ENCODE data around the gene LMO2. TPM values are rescaled to one million over a fixed set of nuclear protein-coding genes. Genes with fewer than 3 reads are reported as not detected.

The LMO2 gene
- total and polyA plus RNA-seq, 2 donors (not counting 3 experiments of a cell fraction or from before 2014, with no cell fraction given): 60.4 to 66.8 TPM

GRCh38 chr11:33912405-33913361 lies 20.8 kb upstream of the LMO2 start:
- FAIRE-seq: no peak

More at GRCh38 chr11:33912405-33913361, 20.8 kb upstream of the LMO2 start:
- H4K20me1 ChIP-seq (replicated peaks; ENCODE audit: control insufficient read depth, extremely low read depth, insufficient read depth, low read length): no peaks in the 10 kb centered on the region
- dilution Hi-C loops (cut with MboI; ENCODE audit: extremely low pct_ligation_motif_present, low sequenced_read_pairs): no loop called here
- H3K79me2 ChIP-seq (ENCODE audit: control insufficient read depth, insufficient read depth, low read length): no peaks in the 10 kb centered on the region
- BruUV-seq (replicated peaks): no TSS peak
- H2AFZ ChIP-seq (ENCODE audit: low read depth, low read length): no peak overlapping the region
- ChIA-PET POLR2A (no interaction called here), CTCF (interaction anchor here (0.7 kb wide), 1 partner anchor 11 kb away, joined by 3 read pairs; no protein-coding TSS in a partner anchor)
- H3K27ac ChIP-seq (ENCODE audit: insufficient read depth, low read depth, low read length): no peak overlapping the region
- TF ChIP-seq JUN (IDR thresholded peaks at IDR 0.05; ENCODE audit: borderline replicate concordance, insufficient read depth, insufficient read length, low read depth) (peak; percentile 39), POLR2AphosphoS5 (IDR thresholded peaks at IDR 0.05; ENCODE audit: insufficient read depth, low read depth, low read length) (no peak), CTCF (IDR thresholded peaks at IDR 0.05; ENCODE audit: extremely low read depth in 1 of 2, insufficient read depth in 1 of 2, low read depth in 1 of 2, low read length in 2 of 2) (no peak)
- no peak for DNase-seq (ENCODE audit: low read depth, low spot score)
- H3K36me3 ChIP-seq (ENCODE audit: control insufficient read depth in 2 of 2, extremely low read depth in 1 of 2, insufficient read depth in 2 of 2, low read length in 2 of 2): no peaks in the 10 kb centered on the region
- no peak overlapping the region for H3K9ac ChIP-seq (replicated peaks; ENCODE audit: extremely low read depth, insufficient read depth, low read length)
- no peak overlapping the region for H3K4me2 ChIP-seq (ENCODE audit: insufficient read depth, low read length)
- H3K9me1 ChIP-seq (replicated peaks; ENCODE audit: control insufficient read depth, extremely low read depth, insufficient read depth, low read length): no peaks in the 10 kb centered on the region
- no peaks in the 10 kb centered on the region for H3K4me1 ChIP-seq (ENCODE audit: control insufficient read depth, extremely low read depth, insufficient read depth, low read length)
- intact Hi-C loops (cut with micrococcal nuclease): no loop called here
- peaks cover 7 to 9% of the 10 kb centered on the region in 2 experiments for H3K27me3 ChIP-seq (ENCODE audit: control insufficient read depth in 2 of 2, insufficient read depth in 2 of 2, low read length in 2 of 2)
- H3K9me3 ChIP-seq (replicated peaks; ENCODE audit: control insufficient read depth, insufficient read depth, low read length): no peaks in the 10 kb centered on the region
- H3K4me3 ChIP-seq (replicated peaks in 1 of 3; ENCODE audit: insufficient read depth in 1 of 3, low read depth in 1 of 3, low read length in 3 of 3): no peak overlapping the region

Data from endothelial cell of umbilical vein (primary cell).